CD8-positive, alpha-beta memory T cell (primary cell): ENCODE measurements around the gene NREP. TPM values are rescaled to one million over a fixed set of nuclear protein-coding genes. Genes with fewer than 3 reads are reported as not detected.

Experiments
- CTCF ChIA-PET: fragments of 350-600 bp; sonication (Branson Sonifier 250); formaldehyde crosslinking; loops from one replicate; lab custom pipeline; 2021; ENCODE audit warnings: antibody characterized with exemption; lab: Charles Lee
- POLR2A ChIA-PET: fragments of 350-600 bp; sonication (Branson Sonifier 250); formaldehyde crosslinking; loops from one replicate; lab custom pipeline; 2021; ENCODE audit warnings: antibody characterized with exemption; lab: Charles Lee
- DNase-seq, 5 donors: peaks; one replicate each; pipeline versions ENCODE4 v3.0.0 to v3.0.0-alpha.2; 2020 to 2022; ENCODE audit warnings: mixed read lengths in 1 of 5
- H3K27ac ChIP-seq: one replicate; pipeline ENCODE4 v1.7.0; 2013; ENCODE audit warnings: low read depth, mild to moderate bottlenecking, low read length, moderate library complexity
- H3K27me3 ChIP-seq: 2 replicates; pipeline ENCODE4 v1.7.0; 2013; ENCODE audit warnings: low read length, mild to moderate bottlenecking; ENCODE audit not compliant: insufficient read depth, poor library complexity, severe bottlenecking
- H3K36me3 ChIP-seq: 2 replicates; pipeline ENCODE4 v1.7.0; 2013; ENCODE audit warnings: mild to moderate bottlenecking, low read length, moderate library complexity; ENCODE audit not compliant: insufficient read depth
- H3K4me1 ChIP-seq: 2 replicates; pipeline ENCODE4 v1.7.0; 2013; ENCODE audit warnings: mild to moderate bottlenecking, low read length, moderate library complexity; ENCODE audit not compliant: insufficient read depth
- H3K4me3 ChIP-seq: 2 replicates; pipeline ENCODE4 v1.7.0; 2013; ENCODE audit warnings: mild to moderate bottlenecking, low read length
- H3K9me3 ChIP-seq: 2 replicates; pipeline ENCODE4 v1.7.0; 2013; ENCODE audit warnings: mild to moderate bottlenecking, low read length
- H3K27ac Mint-ChIP-seq, 8 donors: one replicate each; pipeline ENCODE4 v1.8.0; 2020 to 2021; ENCODE audit warnings: mixed read lengths in 8 of 8, mild to moderate bottlenecking in 6 of 8, inconsistent platforms in 3 of 8, moderate library complexity in 3 of 8
- H3K27me3 Mint-ChIP-seq, 2 donors: one replicate each; pipeline ENCODE4 v1.8.0; 2020 to 2021; ENCODE audit warnings: mixed read lengths in 2 of 2, mild to moderate bottlenecking in 1 of 2, moderate library complexity in 1 of 2
- H3K36me3 Mint-ChIP-seq, 3 donors: one replicate each; pipeline ENCODE4 v1.8.0; 2020 to 2021; ENCODE audit warnings: mixed read lengths in 3 of 3, inconsistent platforms in 1 of 3, mild to moderate bottlenecking in 1 of 3
- H3K4me1 Mint-ChIP-seq, 3 donors: one replicate each; pipeline ENCODE4 v1.8.0; 2020 to 2021; ENCODE audit warnings: mixed read lengths in 3 of 3, inconsistent platforms in 1 of 3, mild to moderate bottlenecking in 1 of 3
- H3K4me3 Mint-ChIP-seq, 7 donors: one replicate each; pipeline ENCODE4 v1.8.0; 2020 to 2021; ENCODE audit warnings: mixed read lengths in 7 of 7, mild to moderate bottlenecking in 6 of 7, moderate library complexity in 4 of 7, inconsistent platforms in 2 of 7
- H3K9me3 Mint-ChIP-seq, 5 donors: one replicate each; pipeline ENCODE4 v1.8.0; 2020 to 2022; ENCODE audit warnings: mixed read lengths in 5 of 5, mild to moderate bottlenecking in 3 of 5, moderate library complexity in 2 of 5, inconsistent platforms in 1 of 5
- polyA plus RNA-seq: library from polyadenylated mRNA; unstranded; fragments of 300-500 nt; fragmentation: Illumina TruSeq; gene quantifications from one replicate; pipeline ENCODE4 v1.2.3, GENCODE V29; 2021
- total RNA-seq, 2 experiments: library from RNA; stranded (reverse); gene quantifications; one replicate each; pipeline ENCODE4 v1.2.3, GENCODE V29; 2021

The NREP gene
- total and polyA plus RNA-seq, 3 experiments from 2014 or later, result 1.9 to 3.9 (median 3.6) TPM

DNA sequence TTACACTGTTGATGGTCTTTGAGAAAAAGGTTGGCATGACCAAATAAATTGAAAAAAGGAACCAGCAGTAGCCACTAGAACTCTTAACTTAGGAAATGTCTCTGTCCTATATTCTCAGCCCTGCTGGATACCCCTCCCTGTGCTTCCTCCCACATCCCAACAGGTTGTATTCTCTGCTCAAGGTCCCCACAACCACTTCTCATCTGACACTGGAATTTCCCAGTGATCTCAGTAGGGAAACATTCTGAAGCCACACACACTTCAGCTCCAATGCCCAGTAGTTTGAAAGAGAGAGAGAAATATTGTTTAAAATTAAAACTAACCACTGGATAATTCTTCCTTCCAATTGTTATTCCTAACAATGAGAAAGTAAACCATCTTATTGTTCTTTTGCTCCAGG is 30.0 kb upstream of the NREP start:
- no peak overlapping the region for H3K4me3 Mint-ChIP-seq
- Histone ChIP-seq H3K9me3 (no peaks in the 10 kb centered on the region), H3K27ac (no peak overlapping the region), H3K4me1 (no peaks in the 10 kb centered on the region), H3K36me3 (no peaks in the 10 kb centered on the region), H3K27me3 (no peaks in the 10 kb centered on the region), H3K4me3 (no peak overlapping the region)
- ChIA-PET CTCF (no interaction called here), POLR2A (no interaction called here)
- no peaks in the 10 kb centered on the region for H3K4me1 Mint-ChIP-seq
- H3K9me3 Mint-ChIP-seq, result peaks cover 0 to 3% (median 0%) of the 10 kb centered on the region in 5 donors
- H3K27me3 Mint-ChIP-seq, result peaks cover 0 to 6% of the 10 kb centered on the region in 2 donors
- no peak overlapping the region for H3K27ac Mint-ChIP-seq
- no peaks in the 10 kb centered on the region for H3K36me3 Mint-ChIP-seq
- no peak for DNase-seq

DNA sequence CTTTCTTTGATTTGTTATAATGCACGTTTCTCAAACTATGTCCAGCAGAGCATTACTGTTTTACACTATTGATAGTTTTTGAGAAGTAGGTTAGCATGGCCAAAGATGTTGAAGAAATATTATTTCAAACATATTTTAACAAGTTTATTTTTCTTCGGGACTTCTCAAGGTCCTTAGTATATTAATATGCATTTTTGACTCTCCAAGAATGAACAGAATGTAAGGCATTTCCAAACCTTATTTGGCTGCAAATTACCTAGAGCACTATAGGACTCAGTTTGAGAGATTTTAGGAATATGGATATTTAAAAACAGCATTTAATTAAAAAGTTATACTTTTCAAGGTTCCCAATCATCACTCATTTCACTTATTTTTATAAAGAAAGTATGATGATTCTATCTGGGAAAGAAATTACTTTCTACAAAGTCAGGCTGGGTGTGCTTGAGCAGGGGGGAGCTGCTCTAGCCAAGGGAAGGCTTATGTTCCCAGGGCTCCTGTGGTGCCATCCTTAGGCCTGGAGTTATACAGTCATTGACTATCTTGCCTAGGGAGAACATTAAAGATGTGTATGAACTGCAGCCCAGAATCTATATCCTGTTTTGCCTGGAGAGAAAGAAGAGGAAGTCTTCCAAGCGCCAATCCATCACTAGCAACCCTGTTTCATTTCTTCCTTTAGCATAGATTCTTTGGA is 27.6 kb upstream of the NREP start:
- Histone ChIP-seq H3K9me3 (no peaks in the 10 kb centered on the region), H3K27ac (no peak overlapping the region), H3K4me1 (no peaks in the 10 kb centered on the region), H3K27me3 (no peaks in the 10 kb centered on the region), H3K4me3 (no peak overlapping the region), H3K36me3 (no peaks in the 10 kb centered on the region)
- CTCF ChIA-PET, result no interaction called here
- Mint-ChIP-seq H3K9me3 (peaks cover 0 to 3% (median 0%) of the 10 kb centered on the region in 5 donors), H3K4me3 (no peak overlapping the region), H3K27me3 (peaks cover 3 to 8% of the 10 kb centered on the region in 2 donors), H3K27ac (no peak overlapping the region), H3K36me3 (no peaks in the 10 kb centered on the region), H3K4me1 (no peaks in the 10 kb centered on the region)
- POLR2A ChIA-PET, result no interaction called here
- DNase-seq, result no peak

DNA sequence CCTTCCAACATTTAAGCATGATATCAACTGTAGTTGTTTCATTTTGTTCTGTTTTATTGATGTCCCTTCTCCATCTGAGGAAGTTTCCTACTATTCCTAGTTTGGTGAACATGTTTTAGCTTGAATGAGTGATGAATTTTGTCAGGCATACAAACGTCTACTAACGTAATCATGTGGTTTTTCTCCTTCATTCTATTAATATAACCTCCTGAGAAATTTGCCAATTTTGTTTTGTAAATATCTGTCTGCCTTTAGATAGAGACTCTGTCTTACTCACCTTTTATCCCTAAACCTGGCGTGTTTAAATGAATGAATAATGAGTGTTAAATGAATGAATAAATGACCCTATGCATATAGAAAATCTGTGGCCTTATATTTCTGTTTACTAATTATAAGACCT is 26.5 kb upstream of the NREP start:
- Mint-ChIP-seq H3K36me3 (no peaks in the 10 kb centered on the region), H3K9me3 (peaks cover 0 to 3% (median 0%) of the 10 kb centered on the region in 5 donors), H3K27me3 (peaks cover 3 to 8% of the 10 kb centered on the region in 2 donors), H3K4me3 (no peak overlapping the region), H3K4me1 (no peaks in the 10 kb centered on the region), H3K27ac (no peak overlapping the region)
- ChIA-PET POLR2A (no interaction called here), CTCF (no interaction called here)
- H3K36me3 ChIP-seq, result no peaks in the 10 kb centered on the region
- no peaks in the 10 kb centered on the region for H3K27me3 ChIP-seq
- no peaks in the 10 kb centered on the region for H3K4me1 ChIP-seq
- H3K4me3 ChIP-seq, result no peak overlapping the region
- H3K27ac ChIP-seq, result no peak overlapping the region
- H3K9me3 ChIP-seq, result no peaks in the 10 kb centered on the region
- no peak for DNase-seq

DNA sequence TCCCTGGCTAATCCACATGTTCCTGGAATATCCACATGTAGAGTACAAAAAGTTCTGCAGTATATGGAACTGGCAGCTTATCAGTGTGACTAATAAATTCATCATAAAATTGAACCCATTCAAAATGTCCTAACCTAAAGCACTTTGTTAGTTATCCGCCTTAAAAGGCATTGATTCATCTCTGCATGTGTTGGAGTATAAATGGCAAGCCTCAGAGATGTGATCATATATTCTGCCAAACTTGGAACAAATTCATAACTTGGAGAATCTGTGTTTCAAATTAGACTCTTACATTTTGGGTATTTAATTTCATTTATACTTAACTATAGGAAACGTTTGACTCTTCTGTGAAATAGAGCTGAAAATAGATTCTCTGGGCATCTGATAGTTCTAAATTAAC is 25.2 kb upstream of the NREP start:
- DNase-seq, result no peak
- Mint-ChIP-seq H3K9me3 (peaks cover 0 to 3% (median 0%) of the 10 kb centered on the region in 5 donors), H3K4me3 (no peak overlapping the region), H3K4me1 (no peaks in the 10 kb centered on the region), H3K27me3 (peaks cover 3 to 9% of the 10 kb centered on the region in 2 donors), H3K27ac (no peak overlapping the region), H3K36me3 (no peaks in the 10 kb centered on the region)
- H3K9me3 ChIP-seq, result no peaks in the 10 kb centered on the region
- no peak overlapping the region for H3K27ac ChIP-seq
- H3K4me1 ChIP-seq, result no peaks in the 10 kb centered on the region
- ChIA-PET POLR2A (no interaction called here), CTCF (no interaction called here)
- no peaks in the 10 kb centered on the region for H3K36me3 ChIP-seq
- no peak overlapping the region for H3K4me3 ChIP-seq
- no peaks in the 10 kb centered on the region for H3K27me3 ChIP-seq

DNA sequence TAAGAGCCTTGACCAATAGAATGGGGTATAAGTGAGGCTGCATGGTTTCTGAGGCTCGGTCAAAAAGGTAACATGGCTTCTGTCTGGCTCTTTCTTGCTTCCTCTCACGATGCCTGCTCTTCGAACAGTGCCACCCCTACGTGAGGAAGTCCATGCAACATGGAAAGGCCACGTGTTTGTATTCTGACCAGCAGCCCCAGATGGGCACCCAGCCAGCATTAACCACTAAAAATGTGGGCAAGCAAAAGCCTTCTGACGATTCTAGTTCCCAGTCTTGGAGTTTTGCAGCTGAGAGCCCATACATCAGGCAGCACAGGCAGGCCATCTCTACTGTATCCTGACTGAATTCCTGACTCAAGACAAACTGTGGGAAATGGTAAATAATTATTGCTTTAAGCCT is 24.2 kb upstream of the NREP start:
- Mint-ChIP-seq H3K4me3 (no peak overlapping the region), H3K4me1 (no peaks in the 10 kb centered on the region), H3K27me3 (peaks cover 3 to 16% of the 10 kb centered on the region in 2 donors), H3K36me3 (no peaks in the 10 kb centered on the region), H3K9me3 (peaks cover 0 to 3% (median 0%) of the 10 kb centered on the region in 5 donors), H3K27ac (no peak overlapping the region)
- no peaks in the 10 kb centered on the region for H3K4me1 ChIP-seq
- no peak overlapping the region for H3K4me3 ChIP-seq
- H3K27ac ChIP-seq, result no peak overlapping the region
- DNase-seq, result no peak
- no peaks in the 10 kb centered on the region for H3K27me3 ChIP-seq
- ChIA-PET POLR2A (no interaction called here), CTCF (no interaction called here)
- no peaks in the 10 kb centered on the region for H3K9me3 ChIP-seq
- no peaks in the 10 kb centered on the region for H3K36me3 ChIP-seq

DNA sequence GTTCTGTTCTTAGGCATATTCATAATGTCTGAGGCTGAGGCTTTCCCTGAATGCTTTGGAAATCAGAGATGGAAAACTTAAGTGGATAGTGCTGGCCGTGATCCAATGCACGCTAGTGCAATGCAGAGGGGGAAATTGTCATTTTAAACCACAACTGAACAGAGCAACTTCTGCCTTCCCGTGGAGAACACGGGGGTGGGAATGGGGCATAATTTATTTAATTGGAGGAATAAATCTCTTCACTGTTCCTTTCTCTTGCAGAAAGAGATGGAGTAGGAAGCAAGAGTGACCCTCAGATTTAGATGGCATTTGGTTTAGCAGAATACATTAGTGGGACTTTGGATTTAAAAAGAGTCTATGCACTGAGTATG is 22.9 kb upstream of the NREP start:
- Histone ChIP-seq H3K9me3 (no peaks in the 10 kb centered on the region), H3K4me1 (no peaks in the 10 kb centered on the region), H3K27ac (no peak overlapping the region), H3K36me3 (no peaks in the 10 kb centered on the region), H3K27me3 (no peaks in the 10 kb centered on the region), H3K4me3 (no peak overlapping the region)
- H3K4me3 Mint-ChIP-seq, result no peak overlapping the region
- ChIA-PET POLR2A (no interaction called here), CTCF (no interaction called here)
- H3K4me1 Mint-ChIP-seq, result no peaks in the 10 kb centered on the region
- peaks cover 3 to 20% of the 10 kb centered on the region in 2 donors for H3K27me3 Mint-ChIP-seq
- H3K9me3 Mint-ChIP-seq, result peaks cover 0 to 3% (median 0%) of the 10 kb centered on the region in 5 donors
- no peak for DNase-seq
- H3K27ac Mint-ChIP-seq, result no peak overlapping the region
- H3K36me3 Mint-ChIP-seq, result no peaks in the 10 kb centered on the region

DNA sequence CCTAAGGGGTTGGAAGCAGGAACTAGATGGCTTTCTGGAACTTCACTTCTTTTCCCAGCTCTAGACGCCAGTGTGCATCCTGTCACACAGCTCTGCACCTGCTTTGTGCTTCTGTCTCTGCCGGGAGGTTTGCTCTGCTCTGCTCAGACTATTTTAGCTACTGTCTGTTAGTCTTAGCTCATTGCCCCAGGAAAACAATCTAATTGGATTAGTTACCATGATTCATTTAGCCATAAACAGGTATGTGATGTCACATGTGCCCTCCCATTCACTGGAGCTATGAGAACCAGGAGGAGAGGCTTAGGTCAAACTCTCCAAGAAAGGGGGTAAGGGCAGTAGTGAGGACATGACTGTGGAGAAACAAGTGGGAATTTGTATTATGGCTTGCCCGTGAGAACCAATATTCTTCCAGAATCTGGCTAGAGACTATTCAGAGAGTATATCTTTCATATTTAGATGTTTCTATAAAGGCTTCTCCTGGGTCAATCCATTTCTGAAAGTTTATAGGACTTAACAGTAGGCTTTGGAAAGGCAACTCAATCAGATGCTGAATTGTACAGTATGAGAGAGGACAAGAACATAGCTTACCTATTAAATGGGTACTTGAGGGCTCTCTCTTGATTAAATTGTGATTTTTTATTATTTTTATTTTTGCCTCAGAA is 22.4 kb upstream of the NREP start:
- H3K27ac ChIP-seq, result no peak overlapping the region
- Mint-ChIP-seq H3K27ac (no peak overlapping the region), H3K36me3 (no peaks in the 10 kb centered on the region), H3K9me3 (peaks cover 0 to 3% (median 0%) of the 10 kb centered on the region in 5 donors), H3K4me3 (no peak overlapping the region), H3K27me3 (peaks cover 3 to 21% of the 10 kb centered on the region in 2 donors), H3K4me1 (no peaks in the 10 kb centered on the region)
- CTCF ChIA-PET, result no interaction called here
- POLR2A ChIA-PET, result no interaction called here
- no peaks in the 10 kb centered on the region for H3K36me3 ChIP-seq
- H3K27me3 ChIP-seq, result no peaks in the 10 kb centered on the region
- H3K9me3 ChIP-seq, result no peaks in the 10 kb centered on the region
- H3K4me3 ChIP-seq, result no peak overlapping the region
- H3K4me1 ChIP-seq, result no peaks in the 10 kb centered on the region
- DNase-seq, result no peak

DNA sequence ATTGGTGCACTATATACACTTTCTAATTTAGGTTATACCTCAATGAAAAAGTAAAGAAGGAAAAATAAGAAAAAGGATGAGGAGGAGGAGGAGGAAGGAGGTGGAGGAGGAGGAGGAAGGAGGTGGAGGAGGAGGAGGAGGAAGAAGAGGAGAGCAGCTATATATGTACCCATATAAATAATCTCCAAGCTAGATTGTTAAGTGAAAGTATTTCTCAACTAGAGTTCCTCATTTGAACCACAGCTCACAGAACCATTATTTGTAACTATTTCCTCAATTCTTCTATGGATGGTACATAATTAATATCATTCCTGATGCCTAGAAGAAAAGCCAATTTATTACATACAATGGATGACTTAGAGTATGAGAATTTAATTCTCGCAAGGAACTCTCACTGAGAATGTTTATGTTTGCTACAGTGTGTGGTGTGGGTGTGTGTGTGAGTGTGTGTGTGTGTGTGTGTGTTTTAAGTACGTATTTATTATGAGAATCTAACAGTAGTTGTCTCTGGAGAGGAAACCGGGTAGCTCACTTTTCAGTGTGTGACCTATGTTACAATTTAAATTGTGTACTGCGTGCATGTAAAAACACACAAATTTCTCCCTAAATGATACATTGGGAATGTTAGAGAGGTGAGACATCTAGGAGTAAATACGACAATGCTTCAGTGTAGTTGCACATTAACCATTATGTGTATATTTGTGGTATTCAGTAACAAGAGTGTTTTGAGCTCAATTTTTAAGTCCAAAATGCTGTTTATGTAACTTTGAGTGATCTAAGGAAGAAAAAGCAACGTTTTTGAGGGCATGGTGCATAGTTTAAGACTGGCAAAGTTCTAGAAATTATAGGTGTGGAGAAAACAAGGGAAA is 20.2 kb upstream of the NREP start:
- peak overlapping the region in 1 of 8 donors; percentile 10 for H3K27ac Mint-ChIP-seq
- H3K4me3 Mint-ChIP-seq, result no peak overlapping the region
- H3K9me3 ChIP-seq, result no peaks in the 10 kb centered on the region
- no peaks in the 10 kb centered on the region for H3K36me3 Mint-ChIP-seq
- DNase-seq, result no peak
- POLR2A ChIA-PET, result no interaction called here
- H3K9me3 Mint-ChIP-seq, result no peaks in the 10 kb centered on the region
- H3K4me1 Mint-ChIP-seq, result no peaks in the 10 kb centered on the region
- peaks cover 3 to 18% of the 10 kb centered on the region in 2 donors for H3K27me3 Mint-ChIP-seq
- no peaks in the 10 kb centered on the region for H3K27me3 ChIP-seq
- CTCF ChIA-PET, result no interaction called here
- H3K4me3 ChIP-seq, result no peak overlapping the region
- no peak overlapping the region for H3K27ac ChIP-seq
- no peaks in the 10 kb centered on the region for H3K36me3 ChIP-seq
- H3K4me1 ChIP-seq, result no peaks in the 10 kb centered on the region
